ENCODE results near the gene COL18A1. TPM values are rescaled to one million over a fixed set of nuclear protein-coding genes. Genes with fewer than 3 reads are reported as not detected.

COL18A1 gene
- total RNA-seq, 3 donors from 2014 or later (not counting 1 experiment from before 2014, with no cell fraction given) = 12.3 to 22.3 (median 12.7) TPM

- Histone ChIP-seq H3K27me3 (ENCODE audit: control insufficient read depth, insufficient read depth, low read length) (peaks cover 35% of the 10 kb centered on the region), H3K27ac (ENCODE audit: low read length) (no peak overlapping the region), H3K9me3 (ENCODE audit: control insufficient read depth, insufficient read depth, low read length) (no peaks in the 10 kb centered on the region), H3K4me3 (ENCODE audit: low read length) (peak overlapping the region; percentile 14), H3K4me1 (ENCODE audit: control insufficient read depth, insufficient read depth, low read length) (peaks cover 8% of the 10 kb centered on the region), H3K36me3 (ENCODE audit: control insufficient read depth, insufficient read depth, low read length) (no peaks in the 10 kb centered on the region)
- H3K36me3 Mint-ChIP-seq = peaks cover 10% of the 10 kb centered on the region
- peak overlapping the region; percentile 87 for H3K4me3 Mint-ChIP-seq
- H3K9me3 Mint-ChIP-seq = peaks cover 0 to 5% of the 10 kb centered on the region in 2 donors
- no peak for TF ChIP-seq CTCF (IDR thresholded peaks at IDR 0.05)
- H3K4me1 Mint-ChIP-seq = peaks cover 13 to 19% of the 10 kb centered on the region in 2 donors
- H3K27ac Mint-ChIP-seq = peak overlapping the region in 1 of 2 donors; percentile 68
- DNase-seq = no peak
- intact Hi-C loops (cut with micrococcal nuclease) = no loop called here
- peaks cover 57 to 61% of the 10 kb centered on the region in 2 donors for H3K27me3 Mint-ChIP-seq (ENCODE audit: low read depth in 2 of 2)
- peak in 2 of 3 donors; percentile 7 to 25 for ATAC-seq
- WGBS (ENCODE audit: insufficient coverage) = 17% methylated on average over 39 of the region's 39 CpGs
Measured at GRCh38 chr21:45403825-45404729, 888 bp upstream of the COL18A1 start.

- Histone ChIP-seq H3K4me1 (ENCODE audit: control insufficient read depth, insufficient read depth, low read length) (peaks cover 8% of the 10 kb centered on the region), H3K36me3 (ENCODE audit: control insufficient read depth, insufficient read depth, low read length) (no peaks in the 10 kb centered on the region), H3K4me3 (ENCODE audit: low read length) (no peak overlapping the region), H3K27ac (ENCODE audit: low read length) (no peak overlapping the region), H3K27me3 (ENCODE audit: control insufficient read depth, insufficient read depth, low read length) (peaks cover 35% of the 10 kb centered on the region), H3K9me3 (ENCODE audit: control insufficient read depth, insufficient read depth, low read length) (no peaks in the 10 kb centered on the region)
- Mint-ChIP-seq H3K9me3 (peaks cover 0 to 5% of the 10 kb centered on the region in 2 donors), H3K4me1 (peaks cover 13 to 19% of the 10 kb centered on the region in 2 donors), H3K27me3 (ENCODE audit: low read depth in 2 of 2) (peaks cover 49% of the 10 kb centered on the region in 2 donors), H3K4me3 (no peak overlapping the region), H3K36me3 (peaks cover 10% of the 10 kb centered on the region), H3K27ac (no peak overlapping the region)
- ATAC-seq (peak in 1 of 3 donors; percentile 30), DNase-seq (no peak)
- WGBS (ENCODE audit: insufficient coverage) = 2% methylated on average over 86 of the region's 86 CpGs
- intact Hi-C loops (cut with micrococcal nuclease) = no loop called here
- no peak for TF ChIP-seq CTCF (IDR thresholded peaks at IDR 0.05)
Measured at GRCh38 chr21:45405271-45405818, 380 bp downstream of the COL18A1 start.

GRCh38 chr21:45405819-45406762, 1.1 kb downstream of the COL18A1 start:
- peaks cover 0 to 5% of the 10 kb centered on the region in 2 donors for H3K9me3 Mint-ChIP-seq
- WGBS (ENCODE audit: insufficient coverage) = 11% methylated on average over 83 of the region's 83 CpGs
- peak in 1 of 3 donors; percentile 22 for ATAC-seq
- H3K36me3 ChIP-seq (ENCODE audit: control insufficient read depth, insufficient read depth, low read length) = no peaks in the 10 kb centered on the region
- peaks cover 45 to 47% of the 10 kb centered on the region in 2 donors for H3K27me3 Mint-ChIP-seq (ENCODE audit: low read depth in 2 of 2)
- no peak overlapping the region for H3K27ac Mint-ChIP-seq
- peaks cover 8% of the 10 kb centered on the region for H3K36me3 Mint-ChIP-seq
- H3K4me3 ChIP-seq (ENCODE audit: low read length) = no peak overlapping the region
- peaks cover 8% of the 10 kb centered on the region for H3K4me1 ChIP-seq (ENCODE audit: control insufficient read depth, insufficient read depth, low read length)
- H3K9me3 ChIP-seq (ENCODE audit: control insufficient read depth, insufficient read depth, low read length) = no peaks in the 10 kb centered on the region
- peak overlapping the region; percentile 69 for H3K4me3 Mint-ChIP-seq
- no peak for DNase-seq
- H3K4me1 Mint-ChIP-seq = peaks cover 13 to 19% of the 10 kb centered on the region in 2 donors
- TF ChIP-seq CTCF (IDR thresholded peaks at IDR 0.05) = no peak
- H3K27me3 ChIP-seq (ENCODE audit: control insufficient read depth, insufficient read depth, low read length) = peaks cover 35% of the 10 kb centered on the region
- intact Hi-C loops (cut with micrococcal nuclease) = no loop called here
- no peak overlapping the region for H3K27ac ChIP-seq (ENCODE audit: low read length)
